Calu3 (cell line): ENCODE measurements around the gene DHRS7C. TPM values are rescaled to one million over a fixed set of nuclear protein-coding genes. Genes with fewer than 3 reads are reported as not detected.

Experiments
- Bru-seq: library from RNA; stranded (reverse); fragments of 400-500 nt; gene quantifications from one replicate; lab custom pipeline; 2021; lab: Mats Ljungman, UMichigan
- BruChase-seq, 2 experiments: library from RNA; stranded (reverse); fragments of 400-500 nt; gene quantifications; one replicate each; lab custom pipeline; 2021; lab: Mats Ljungman, UMichigan
- BruUV-seq: library from RNA; stranded (reverse); fragments of 400-500 nt; replicated peaks from 2 replicates; lab custom pipeline; 2021; lab: Mats Ljungman, UMichigan
- CTCF ChIA-PET: fragments of 300-600 bp; sonication (Branson Sonifier 250); formaldehyde crosslinking; loops from one replicate; lab custom pipeline; 2022; ENCODE audit warnings: antibody characterized with exemption; lab: Charles Lee
- DNase-seq: peaks from one replicate; pipeline ENCODE4 v3.0.0; 2022
- H3K27ac Mint-ChIP-seq: one replicate; pipeline ENCODE4 v1.8.0; 2022; ENCODE audit warnings: mixed read lengths; ENCODE audit not compliant: unreplicated experiment
- H3K27me3 Mint-ChIP-seq: one replicate; pipeline ENCODE4 v1.8.0; 2022; ENCODE audit warnings: mixed read lengths; ENCODE audit not compliant: unreplicated experiment
- H3K36me3 Mint-ChIP-seq: one replicate; pipeline ENCODE4 v1.8.0; 2022; ENCODE audit warnings: mild to moderate bottlenecking, moderate library complexity, mixed read lengths; ENCODE audit not compliant: insufficient read depth, unreplicated experiment
- H3K4me1 Mint-ChIP-seq: one replicate; pipeline ENCODE4 v1.8.0; 2022; ENCODE audit warnings: mild to moderate bottlenecking, low read depth, mixed read lengths; ENCODE audit not compliant: unreplicated experiment
- H3K4me3 Mint-ChIP-seq: one replicate; pipeline ENCODE4 v1.8.0; 2022; ENCODE audit warnings: mild to moderate bottlenecking, low read depth, moderate library complexity, mixed read lengths; ENCODE audit not compliant: unreplicated experiment
- H3K9me3 Mint-ChIP-seq: one replicate; pipeline ENCODE4 v1.8.0; 2022; ENCODE audit warnings: low read depth, mixed read lengths; ENCODE audit not compliant: unreplicated experiment
- intact Hi-C: fragments of 100-400 bp; cut with micrococcal nuclease; formaldehyde crosslinking; loops from one replicate; pipeline ENCODE4 v1.10.0; 2022; ENCODE audit not compliant: unreplicated experiment
- long read RNA-seq: library from polyadenylated mRNA; stranded (forward); transcript quantifications from one replicate; pipeline ENCODE4 v2.0.0, GENCODE V29; 2022
- total RNA-seq: library from RNA; stranded (reverse); gene quantifications from 2 replicates; pipeline ENCODE4 v1.2.3, GENCODE V29; 2022
- TF ChIP-seq, protein P1 (sequence below): fragments of 200-600 bp; IDR thresholded peaks from one replicate; pipeline ENCODE4 v1.8.0; 2022; ENCODE audit warnings: antibody characterized with exemption; ENCODE audit not compliant: unreplicated experiment

DHRS7C gene, protein sequence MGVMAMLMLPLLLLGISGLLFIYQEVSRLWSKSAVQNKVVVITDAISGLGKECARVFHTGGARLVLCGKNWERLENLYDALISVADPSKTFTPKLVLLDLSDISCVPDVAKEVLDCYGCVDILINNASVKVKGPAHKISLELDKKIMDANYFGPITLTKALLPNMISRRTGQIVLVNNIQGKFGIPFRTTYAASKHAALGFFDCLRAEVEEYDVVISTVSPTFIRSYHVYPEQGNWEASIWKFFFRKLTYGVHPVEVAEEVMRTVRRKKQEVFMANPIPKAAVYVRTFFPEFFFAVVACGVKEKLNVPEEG
- total RNA-seq (not detected in 2 replicates), Bru-seq, nascent RNA (percentile 9 among the genes with signal in this experiment), BruChase-seq, experiment 1, labeled RNA remaining after a 6-hour chase (percentile 12 among the genes with signal in this experiment), BruChase-seq, experiment 2, labeled RNA remaining after a 2-hour chase (not detected)
- long read RNA-seq = 0 reads

DNA sequence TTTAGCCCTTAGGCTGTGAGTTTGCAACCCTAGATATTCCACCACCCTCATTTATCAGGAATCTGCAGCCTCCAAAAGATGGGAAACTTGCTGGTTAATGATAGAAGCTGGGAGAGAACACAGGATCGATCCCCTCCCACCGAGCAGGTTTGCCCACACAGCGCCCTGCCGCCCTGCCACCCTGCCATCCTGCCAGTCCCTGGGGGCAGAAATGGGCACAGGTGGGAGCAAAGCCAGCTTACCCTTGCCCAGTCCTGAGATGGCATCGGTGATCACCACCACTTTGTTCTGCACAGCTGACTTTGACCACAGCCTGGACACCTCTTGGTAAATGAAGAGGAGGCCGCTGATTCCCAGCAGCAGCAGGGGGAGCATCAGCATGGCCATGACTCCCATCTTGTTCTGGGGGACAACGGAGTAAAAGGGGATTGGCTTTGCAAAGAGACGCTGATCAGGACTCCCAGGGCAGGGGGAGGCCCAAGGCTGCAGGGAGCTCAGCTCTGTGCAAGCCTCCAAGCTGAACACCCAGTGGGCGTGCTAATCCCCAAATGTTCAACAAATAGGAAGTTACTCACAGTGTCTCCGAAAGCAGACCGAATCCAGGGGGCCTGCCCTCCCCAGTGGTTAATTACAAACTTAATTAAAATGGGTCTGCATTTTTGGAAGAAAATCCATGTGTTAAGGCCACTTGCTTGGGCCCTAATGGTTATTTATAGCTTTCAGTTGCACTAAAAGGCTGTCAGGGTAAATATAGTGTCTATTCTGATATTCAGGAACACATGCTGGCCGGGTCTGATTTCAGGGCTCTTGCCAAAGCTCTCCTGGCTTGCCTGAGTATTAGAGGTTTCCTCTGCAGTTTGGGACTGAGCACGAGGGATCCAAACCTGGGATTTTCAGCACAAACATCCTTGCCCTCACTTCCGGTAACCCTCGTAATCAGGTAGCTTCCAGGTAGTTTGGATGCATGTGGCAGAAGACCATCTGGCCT lies at the start of gene DHRS7C:
DHRS7C (minus strand) TSS at position 704 of the 988 bp plus-strand sequence; CDS start at position 396, 308 bp downstream.
- Mint-ChIP-seq H3K4me1 (no peaks in the 10 kb centered on the region), H3K27me3 (peaks cover 12% of the 10 kb centered on the region), H3K27ac (no peak within 1 kb of the TSS), H3K4me3 (no peak within 1 kb of the TSS), H3K36me3 (no peaks in the 10 kb centered on the region), H3K9me3 (no peaks in the 10 kb centered on the region)
- intact Hi-C loops = no loop called here
- CTCF ChIA-PET = interaction anchor here (0.6 kb wide), 1 partner anchor 88 kb away, joined by 3 read pairs; no protein-coding TSS in a partner anchor
- TF ChIP-seq, protein P1, sequence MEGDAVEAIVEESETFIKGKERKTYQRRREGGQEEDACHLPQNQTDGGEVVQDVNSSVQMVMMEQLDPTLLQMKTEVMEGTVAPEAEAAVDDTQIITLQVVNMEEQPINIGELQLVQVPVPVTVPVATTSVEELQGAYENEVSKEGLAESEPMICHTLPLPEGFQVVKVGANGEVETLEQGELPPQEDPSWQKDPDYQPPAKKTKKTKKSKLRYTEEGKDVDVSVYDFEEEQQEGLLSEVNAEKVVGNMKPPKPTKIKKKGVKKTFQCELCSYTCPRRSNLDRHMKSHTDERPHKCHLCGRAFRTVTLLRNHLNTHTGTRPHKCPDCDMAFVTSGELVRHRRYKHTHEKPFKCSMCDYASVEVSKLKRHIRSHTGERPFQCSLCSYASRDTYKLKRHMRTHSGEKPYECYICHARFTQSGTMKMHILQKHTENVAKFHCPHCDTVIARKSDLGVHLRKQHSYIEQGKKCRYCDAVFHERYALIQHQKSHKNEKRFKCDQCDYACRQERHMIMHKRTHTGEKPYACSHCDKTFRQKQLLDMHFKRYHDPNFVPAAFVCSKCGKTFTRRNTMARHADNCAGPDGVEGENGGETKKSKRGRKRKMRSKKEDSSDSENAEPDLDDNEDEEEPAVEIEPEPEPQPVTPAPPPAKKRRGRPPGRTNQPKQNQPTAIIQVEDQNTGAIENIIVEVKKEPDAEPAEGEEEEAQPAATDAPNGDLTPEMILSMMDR = no peak
- BruUV-seq = no TSS peak
- DNase-seq = no peak

DNA sequence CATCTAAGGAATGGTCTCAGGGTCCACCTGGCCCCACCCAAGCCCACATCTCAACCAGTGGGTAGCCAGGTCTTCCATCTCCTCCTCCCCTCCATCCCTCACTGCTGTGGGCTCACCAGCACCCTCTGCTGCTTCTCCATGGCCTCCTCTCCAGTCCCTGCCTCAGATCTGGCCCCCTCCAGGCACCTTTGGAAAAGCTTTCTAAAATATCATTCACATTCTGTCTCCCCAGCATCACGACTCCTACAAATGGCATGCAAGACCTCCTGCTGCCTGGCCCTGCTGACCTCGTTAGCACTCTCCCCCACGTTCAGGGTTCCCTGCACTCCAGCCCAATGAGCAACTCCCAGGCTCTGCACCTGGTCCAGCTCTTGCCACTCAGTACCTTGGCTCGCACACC lies 48.0 kb upstream of the DHRS7C start:
- CTCF ChIA-PET = no interaction called here
- no peaks in the 10 kb centered on the region for H3K27me3 Mint-ChIP-seq
- DNase-seq = no peak
- H3K27ac Mint-ChIP-seq = no peak overlapping the region
- no peak overlapping the region for H3K4me3 Mint-ChIP-seq
- intact Hi-C loops = loop anchor here (5.0 kb wide), 1 partner anchor 43 kb away; no protein-coding TSS in a partner anchor
- H3K36me3 Mint-ChIP-seq = peaks cover 6% of the 10 kb centered on the region
- TF ChIP-seq, protein P1 = no peak
- peaks cover 2% of the 10 kb centered on the region for H3K9me3 Mint-ChIP-seq
- peaks cover 47% of the 10 kb centered on the region for H3K4me1 Mint-ChIP-seq
- BruUV-seq = no TSS peak

DNA sequence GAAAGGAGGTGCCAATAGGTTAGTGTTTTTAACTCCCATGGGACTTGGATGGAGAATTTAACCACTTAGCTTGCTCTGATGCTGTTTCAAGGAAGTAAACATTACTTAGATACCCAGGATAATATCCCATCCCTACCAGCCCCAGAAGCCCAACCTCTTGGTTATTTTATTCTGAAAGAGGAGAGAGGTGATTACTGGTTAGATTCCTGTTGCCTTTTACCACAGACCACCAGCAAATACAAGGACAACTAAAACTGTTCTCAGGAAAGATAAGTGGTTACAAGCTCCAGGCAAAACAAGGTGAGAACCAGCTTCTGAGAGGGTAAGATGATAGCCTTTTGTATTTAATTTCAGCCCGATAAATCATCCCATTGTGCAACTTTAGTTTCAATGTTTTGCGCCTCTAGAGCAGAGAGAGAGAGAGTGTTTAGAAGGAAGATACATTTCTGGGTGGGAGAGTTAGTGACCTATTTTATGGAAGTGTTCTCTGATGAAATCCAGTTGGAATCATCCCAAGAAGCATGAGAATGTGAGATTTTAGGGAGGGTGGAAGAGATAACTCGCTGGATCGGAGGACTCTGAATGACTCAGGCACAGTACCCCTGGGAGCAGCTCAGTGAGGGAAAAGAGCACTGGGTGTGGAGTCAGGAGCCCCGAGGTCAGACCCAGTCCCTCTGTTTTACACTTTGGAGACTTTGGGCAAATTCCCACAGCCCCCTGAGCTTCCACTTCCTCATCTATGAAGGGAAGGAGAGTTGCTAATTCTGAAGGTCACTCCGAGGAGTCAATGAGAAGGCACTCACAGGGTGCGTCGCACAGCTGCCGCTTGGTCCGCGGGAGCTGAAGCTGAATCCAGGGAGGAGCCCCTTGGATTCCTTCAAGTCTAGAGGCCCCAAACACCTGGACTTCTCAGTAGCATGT lies 46.4 kb upstream of the DHRS7C start:
- Mint-ChIP-seq H3K4me3 (no peak overlapping the region), H3K27ac (peak overlapping the region; percentile 13), H3K36me3 (peaks cover 6% of the 10 kb centered on the region), H3K27me3 (no peaks in the 10 kb centered on the region), H3K4me1 (peaks cover 40% of the 10 kb centered on the region), H3K9me3 (peaks cover 2% of the 10 kb centered on the region)
- no TSS peak for BruUV-seq
- CTCF ChIA-PET = interaction anchor here (0.6 kb wide), 1 partner anchor 12 kb away, joined by 5 read pairs; no protein-coding TSS in a partner anchor
- TF ChIP-seq, protein P1 = no peak
- DNase-seq = no peak
- intact Hi-C loops = loop anchor here (5.0 kb wide), 1 partner anchor 44 kb away; no protein-coding TSS in a partner anchor
